DND-41 (cell line): ENCODE results near the gene CLEC19A.

ENCODE experiments used
- EZH2 ChIP-seq: IDR thresholded peaks from 3 replicates; pipeline ENCODE4 v1.6.1; 2012; ENCODE audit warnings: borderline replicate concordance, low read depth, mild to moderate bottlenecking, moderate library complexity, low read length, inconsistent platforms; ENCODE audit not compliant: severe bottlenecking
- TF ChIP-seq, protein P1 (sequence below): IDR thresholded peaks from 2 replicates; pipeline ENCODE4 v1.5.1; 2012; ENCODE audit warnings: borderline replicate concordance, low read length, moderate library complexity, mild to moderate bottlenecking; ENCODE audit not compliant: poor library complexity, severe bottlenecking; ENCODE audit errors: extremely low read depth

DNA sequence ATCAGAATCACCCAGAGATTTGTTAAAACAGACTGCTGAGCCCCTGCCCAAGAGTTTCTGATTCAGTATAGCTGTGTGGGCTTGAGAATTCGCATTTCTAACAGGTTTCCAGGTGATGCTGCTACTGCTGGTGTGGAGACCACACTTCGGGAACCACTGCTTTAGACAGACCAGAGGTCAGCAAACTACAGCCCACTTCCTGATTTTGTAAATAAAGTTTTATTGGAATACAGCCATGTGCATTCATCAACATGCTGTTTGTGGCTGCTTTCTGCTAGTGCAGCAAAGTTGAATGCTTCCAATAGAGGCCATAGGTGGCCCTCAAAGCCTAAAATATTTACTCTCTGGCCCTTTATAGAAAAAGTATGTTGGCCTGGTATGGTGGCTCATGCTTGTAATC is 32.6 kb upstream of the CLEC19A start:
- TF ChIP-seq, protein P1, sequence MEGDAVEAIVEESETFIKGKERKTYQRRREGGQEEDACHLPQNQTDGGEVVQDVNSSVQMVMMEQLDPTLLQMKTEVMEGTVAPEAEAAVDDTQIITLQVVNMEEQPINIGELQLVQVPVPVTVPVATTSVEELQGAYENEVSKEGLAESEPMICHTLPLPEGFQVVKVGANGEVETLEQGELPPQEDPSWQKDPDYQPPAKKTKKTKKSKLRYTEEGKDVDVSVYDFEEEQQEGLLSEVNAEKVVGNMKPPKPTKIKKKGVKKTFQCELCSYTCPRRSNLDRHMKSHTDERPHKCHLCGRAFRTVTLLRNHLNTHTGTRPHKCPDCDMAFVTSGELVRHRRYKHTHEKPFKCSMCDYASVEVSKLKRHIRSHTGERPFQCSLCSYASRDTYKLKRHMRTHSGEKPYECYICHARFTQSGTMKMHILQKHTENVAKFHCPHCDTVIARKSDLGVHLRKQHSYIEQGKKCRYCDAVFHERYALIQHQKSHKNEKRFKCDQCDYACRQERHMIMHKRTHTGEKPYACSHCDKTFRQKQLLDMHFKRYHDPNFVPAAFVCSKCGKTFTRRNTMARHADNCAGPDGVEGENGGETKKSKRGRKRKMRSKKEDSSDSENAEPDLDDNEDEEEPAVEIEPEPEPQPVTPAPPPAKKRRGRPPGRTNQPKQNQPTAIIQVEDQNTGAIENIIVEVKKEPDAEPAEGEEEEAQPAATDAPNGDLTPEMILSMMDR: no peak
- no peak for TF ChIP-seq EZH2
